COLO668 (cell line): ENCODE measurements around the gene NBPF12.
"Not testable (repeated sequence)": the region's sequence is repeated elsewhere in the genome, so short reads cannot be mapped to it uniquely, and the experiment has no call there.

Source experiments
- DNase-seq: peaks from one replicate; lab custom pipeline; 2025; ENCODE audit not compliant: unreplicated experiment; lab: John Stamatoyannopoulos, UW

NBPF12 gene

GRCh38 chr1:146985855-146986254 lies 47.7 kb downstream of the NBPF12 start:
- not testable (repeated sequence) for DNase-seq

GRCh38 chr1:146986450-146986849 lies 48.3 kb downstream of the NBPF12 start:
- DNase-seq: not testable (repeated sequence)

- DNase-seq: not testable (repeated sequence)
These were observed 49.4 kb downstream of the NBPF12 start for GRCh38 chr1:146987502-146987901.

- DNase-seq: not testable (repeated sequence)
These were observed 51.3 kb downstream of the NBPF12 start for GRCh38 chr1:146989455-146989854.

GRCh38 chr1:147008495-147008894 lies 70.4 kb downstream of the NBPF12 start:
- DNase-seq: not testable (repeated sequence)

GRCh38 chr1:147026975-147027374 lies 88.9 kb downstream of the NBPF12 start:
- not testable (repeated sequence) for DNase-seq

- not testable (repeated sequence) for DNase-seq
These were observed 92.0 kb downstream of the NBPF12 start for GRCh38 chr1:147030066-147030653.

- DNase-seq: no peak
These were observed 101.8 kb downstream of the NBPF12 start for GRCh38 chr1:147039916-147040315.

GRCh38 chr1:147042891-147043290 lies 104.8 kb downstream of the NBPF12 start:
- not testable (repeated sequence) for DNase-seq

GRCh38 chr1:147044511-147044910 lies 106.4 kb downstream of the NBPF12 start:
- DNase-seq: not testable (repeated sequence)
